ENCODE results near the gene JAZF1. TPM values are rescaled to one million over a fixed set of nuclear protein-coding genes. Genes with fewer than 3 reads are reported as not detected.

Gene JAZF1
- total and polyA plus RNA-seq, 2 of the 8 experiments (the other 6 are each of a cell fraction or from before 2014, with no cell fraction given): 2.6 to 21.8 TPM

DNA sequence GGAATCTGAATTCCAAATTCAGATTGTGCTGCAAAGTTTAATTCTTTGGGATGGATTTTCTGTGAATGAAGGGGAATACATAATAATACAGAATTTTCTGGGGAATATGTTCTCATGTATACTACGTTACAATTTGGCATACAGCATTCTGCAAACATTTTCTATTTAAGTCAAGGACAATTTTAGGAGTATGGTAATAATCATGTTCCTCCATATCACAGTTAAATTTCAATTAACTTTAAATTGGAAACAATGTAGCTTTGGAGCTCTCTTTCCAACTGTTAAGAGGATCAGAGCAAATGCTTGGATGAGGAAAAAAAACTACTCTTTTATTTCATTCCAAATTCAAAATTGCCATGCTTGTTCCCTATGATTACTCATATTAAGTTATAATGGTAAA, 217.5 kb downstream of the JAZF1 start:
- Histone ChIP-seq H3K27me3 (replicated peaks in 1 of 4; ENCODE audit: control insufficient read depth in 3 of 4, extremely low read depth in 1 of 4, insufficient read depth in 3 of 4, low read length in 3 of 4) (no peaks in the 10 kb centered on the region), H2AFZ (ENCODE audit: low read length) (no peak overlapping the region), H3K56ac (replicated peaks; ENCODE audit: insufficient read length, low read depth, low read length) (no peak overlapping the region), H3K79me1 (ENCODE audit: low read depth, low read length) (0 out of 2 replicates have a peak, but pooled peaks cover 2% of the 10 kb centered on the region), H3K18ac (ENCODE audit: extremely low read depth, low read length) (no peak overlapping the region), H3K4me1 (replicated peaks in 1 of 4; ENCODE audit: control insufficient read depth in 3 of 4, insufficient read depth in 4 of 4, low read length in 3 of 4) (no peaks in the 10 kb centered on the region), H4K5ac (ENCODE audit: insufficient read length, low read depth, low read length) (no peak overlapping the region), H3K27ac (ENCODE audit: low read depth, low read length) (no peak overlapping the region), H2BK20ac (ENCODE audit: low read length) (no peak overlapping the region), H3K4me2 (ENCODE audit: insufficient read depth in 1 of 2, low read depth in 2 of 2, low read length in 2 of 2) (no peak overlapping the region), H3K9me3 (ENCODE audit: insufficient read depth in 2 of 2, low read depth in 1 of 2, low read length in 1 of 2) (no peaks in the 10 kb centered on the region), H3K23me2 (ENCODE audit: low read depth, low read length) (no peaks in the 10 kb centered on the region), H2AK5ac (ENCODE audit: low read depth, low read length) (no peak overlapping the region), H3K36me3 (ENCODE audit: control insufficient read depth in 2 of 4, insufficient read depth in 4 of 4, low read length in 3 of 4) (no peaks in the 10 kb centered on the region), H2BK5ac (ENCODE audit: low read depth, low read length) (no peak overlapping the region), H3K79me2 (ENCODE audit: control insufficient read depth in 1 of 2, insufficient read depth in 2 of 2, low read length in 2 of 2) (no peaks in the 10 kb centered on the region), H2BK12ac (ENCODE audit: low read depth, low read length) (no peak overlapping the region), H2BK15ac (ENCODE audit: low read length) (no peak overlapping the region), H3K4me3 (ENCODE audit: extremely low read depth in 1 of 4, insufficient read depth in 2 of 4, low read depth in 3 of 4, low read length in 4 of 4) (no peak overlapping the region), H4K91ac (replicated peaks; ENCODE audit: insufficient read length, low read length) (no peak overlapping the region), H3K4ac (replicated peaks; ENCODE audit: insufficient read length, low read depth, low read length) (no peak overlapping the region), H3K23ac (ENCODE audit: insufficient read length) (no peak overlapping the region), H4K8ac (ENCODE audit: extremely low read depth, insufficient read depth, low read length) (no peak overlapping the region), H4K20me1 (replicated peaks in 1 of 2; ENCODE audit: control insufficient read depth in 1 of 2, insufficient read depth in 2 of 2, low read length in 2 of 2) (no peaks in the 10 kb centered on the region), H3K9ac (replicated peaks in 1 of 4; ENCODE audit: extremely low read depth in 1 of 4, low read depth in 3 of 4, low read length in 3 of 4) (no peak overlapping the region), H3K14ac (ENCODE audit: insufficient read length) (no peak overlapping the region), H2BK120ac (replicated peaks; ENCODE audit: low read depth, low read length) (no peak overlapping the region)
- FAIRE-seq (no peak), DNase-seq (ENCODE audit: low read depth in 1 of 2, low spot score in 2 of 2) (no peak)
- WGBS, 2 experiments (ENCODE audit: extremely low coverage in 1 of 2, insufficient coverage in 1 of 2, insufficient read length in 1 of 2, insufficient replicate concordance in 2 of 2, low coverage in 1 of 2, low lambda C conversion rate in 2 of 2, missing lambda C conversion rate in 1 of 2): 80% methylated on average over 1 of the region's 1 CpG; no CpG with 5 or more reads in 1 of the 2 experiments
- ChIA-PET POLR2A (ENCODE audit: partially characterized antibody) (no interaction called here), CTCF (ENCODE audit: partially characterized antibody) (interaction anchor here (0.7 kb wide), 1 partner anchor 56 kb away, joined by 3 read pairs; no protein-coding TSS in a partner anchor)
- no peak for TF ChIP-seq CEBPB (IDR thresholded peaks at IDR 0.05; ENCODE audit: low read depth, low read length)
- TF ChIP-seq TAF7 (optimal IDR thresholded peaks at IDR 0.05; ENCODE audit: borderline replicate concordance, low read depth, low read length): no peak
- no peak for TF ChIP-seq JUN (IDR thresholded peaks at IDR 0.05; ENCODE audit: low read depth, low read length)
- no peak for TF ChIP-seq SIX5 (IDR thresholded peaks at IDR 0.05; ENCODE audit: low read depth, low read length)
- TF ChIP-seq TCF12 (IDR thresholded peaks at IDR 0.05; ENCODE audit: low read depth, low read length): no peak
- no peak for TF ChIP-seq TBP (IDR thresholded peaks at IDR 0.05; ENCODE audit: low read depth, low read length)
- TF ChIP-seq SRF (IDR thresholded peaks at IDR 0.05; ENCODE audit: low read depth, low read length): no peak
- TF ChIP-seq HDAC2 (IDR thresholded peaks at IDR 0.05; ENCODE audit: borderline replicate concordance in 1 of 2, low read depth in 2 of 2, low read length in 2 of 2): no peak
- TF ChIP-seq, protein P1, sequence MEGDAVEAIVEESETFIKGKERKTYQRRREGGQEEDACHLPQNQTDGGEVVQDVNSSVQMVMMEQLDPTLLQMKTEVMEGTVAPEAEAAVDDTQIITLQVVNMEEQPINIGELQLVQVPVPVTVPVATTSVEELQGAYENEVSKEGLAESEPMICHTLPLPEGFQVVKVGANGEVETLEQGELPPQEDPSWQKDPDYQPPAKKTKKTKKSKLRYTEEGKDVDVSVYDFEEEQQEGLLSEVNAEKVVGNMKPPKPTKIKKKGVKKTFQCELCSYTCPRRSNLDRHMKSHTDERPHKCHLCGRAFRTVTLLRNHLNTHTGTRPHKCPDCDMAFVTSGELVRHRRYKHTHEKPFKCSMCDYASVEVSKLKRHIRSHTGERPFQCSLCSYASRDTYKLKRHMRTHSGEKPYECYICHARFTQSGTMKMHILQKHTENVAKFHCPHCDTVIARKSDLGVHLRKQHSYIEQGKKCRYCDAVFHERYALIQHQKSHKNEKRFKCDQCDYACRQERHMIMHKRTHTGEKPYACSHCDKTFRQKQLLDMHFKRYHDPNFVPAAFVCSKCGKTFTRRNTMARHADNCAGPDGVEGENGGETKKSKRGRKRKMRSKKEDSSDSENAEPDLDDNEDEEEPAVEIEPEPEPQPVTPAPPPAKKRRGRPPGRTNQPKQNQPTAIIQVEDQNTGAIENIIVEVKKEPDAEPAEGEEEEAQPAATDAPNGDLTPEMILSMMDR (IDR thresholded peaks at IDR 0.05; ENCODE audit: control extremely low read depth in 1 of 3, insufficient read depth in 1 of 3, low read depth in 1 of 3, low read length in 3 of 3): no peak
- no peak for TF ChIP-seq JUND (IDR thresholded peaks at IDR 0.05; ENCODE audit: low read length)
- TF ChIP-seq RBBP5 (IDR thresholded peaks at IDR 0.05; ENCODE audit: borderline replicate concordance, low read depth, low read length): no peak
- no peak for TF ChIP-seq EZH2 (IDR thresholded peaks at IDR 0.05; ENCODE audit: low read depth, low read length, severe bottlenecking)
- no peak for TF ChIP-seq CHD1 (IDR thresholded peaks at IDR 0.05; ENCODE audit: low read depth, low read length)

Data from H1 (cell line).